AML-193 (cell line): Measurements from ENCODE around the gene KRT40.
"Not testable (repeated sequence)": the region's sequence is repeated elsewhere in the genome, so short reads cannot be mapped to it uniquely, and the experiment has no call there.

Experiments
- DNase-seq, 2 experiments: peaks; one replicate each; lab custom pipeline; 2025; lab: John Stamatoyannopoulos, UW

KRT40 gene

GRCh38 chr17:40984226-40984625, at the start of gene KRT40:
TSS of gene KRT40 (minus strand) at chr17:40984326. CDS start at chr17:40984273, 53 bp downstream.
- no peak for DNase-seq

GRCh38 chr17:41029633-41030245, 45.6 kb upstream of the KRT40 start, which contains the start of gene KRTAP1-4:
TSS of gene KRTAP1-4 (minus strand) at chr17:41030195. CDS start at chr17:41030078, 117 bp downstream.
- DNase-seq, result no peak

- DNase-seq, result no peak
Measured at GRCh38 chr17:41026715-41027471, 42.8 kb upstream of the KRT40 start, which contains the start of gene KRTAP1-5. TSS of gene KRTAP1-5 (minus strand) at chr17:41027208. CDS start at chr17:41027155, 53 bp downstream.

- no peak for DNase-seq
Measured at GRCh38 chr17:41024697-41025096, 40.6 kb upstream of the KRT40 start.

GRCh38 chr17:41020336-41020735, 36.2 kb upstream of the KRT40 start:
- DNase-seq, result no peak

GRCh38 chr17:41019415-41019814, 35.3 kb upstream of the KRT40 start:
- no peak for DNase-seq

- no peak for DNase-seq
Measured at GRCh38 chr17:41018541-41018940, 34.4 kb upstream of the KRT40 start.

- DNase-seq, result no peak
Measured at GRCh38 chr17:41016578-41017215, 32.6 kb upstream of the KRT40 start.

- DNase-seq, result no peak
Measured at GRCh38 chr17:41015454-41015853, 31.3 kb upstream of the KRT40 start.

- no peak for DNase-seq
Measured at GRCh38 chr17:41013606-41014005, 29.5 kb upstream of the KRT40 start.

GRCh38 chr17:41013181-41013580, 29.1 kb upstream of the KRT40 start:
- DNase-seq, result no peak

GRCh38 chr17:41012326-41013120, 28.4 kb upstream of the KRT40 start:
- DNase-seq, result no peak

GRCh38 chr17:41010441-41010840, 26.3 kb upstream of the KRT40 start:
- DNase-seq, result no peak

GRCh38 chr17:41009936-41010335, 25.8 kb upstream of the KRT40 start:
- DNase-seq, result no peak

GRCh38 chr17:41009301-41009760, 25.2 kb upstream of the KRT40 start:
- DNase-seq, result no peak

- no peak for DNase-seq
Measured at GRCh38 chr17:41008811-41009210, 24.7 kb upstream of the KRT40 start, which contains the start of gene KRTAP3-1. TSS of gene KRTAP3-1 (minus strand) at chr17:41009128. CDS start at chr17:41009074, 54 bp downstream.

- DNase-seq, result no peak
Measured at GRCh38 chr17:41004397-41004796, 20.3 kb upstream of the KRT40 start.

- no peak for DNase-seq
Measured at GRCh38 chr17:41003926-41004325, 19.8 kb upstream of the KRT40 start.

GRCh38 chr17:41002814-41003213, 18.7 kb upstream of the KRT40 start:
- DNase-seq, result no peak

- no peak for DNase-seq
Measured at GRCh38 chr17:41001795-41002194, 17.7 kb upstream of the KRT40 start.

- DNase-seq, result not testable (repeated sequence)
Measured at GRCh38 chr17:40999563-40999962, 15.4 kb upstream of the KRT40 start, which contains the start of gene KRTAP3-2. TSS of gene KRTAP3-2 (minus strand) at chr17:40999906. CDS start at chr17:40999853, 53 bp downstream.

- no peak for DNase-seq
Measured at GRCh38 chr17:40997361-40997760, 13.2 kb upstream of the KRT40 start.
